ENCODE data around the gene CAMK1D.

Gene CAMK1D

DNA sequence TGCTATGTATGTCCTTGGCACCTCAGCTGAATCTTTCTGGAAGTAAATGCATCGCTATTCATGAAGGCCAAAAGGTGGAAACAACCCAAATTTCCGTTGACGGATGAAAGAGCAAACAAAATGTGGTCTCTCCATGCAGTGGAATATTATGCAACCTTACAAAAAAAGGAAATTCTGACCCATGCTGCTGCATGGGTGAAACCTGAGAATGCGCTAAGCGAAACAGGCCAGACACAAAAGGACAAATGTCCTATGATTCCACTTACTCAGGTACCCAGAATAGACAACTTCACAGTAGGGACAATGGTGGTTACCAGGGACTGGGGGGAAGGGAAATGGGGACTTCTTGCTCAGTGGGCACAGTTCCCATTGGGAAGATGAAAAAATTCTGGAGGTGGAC, 158.8 kb downstream of the CAMK1D start:
- TF ChIP-seq, protein P1, sequence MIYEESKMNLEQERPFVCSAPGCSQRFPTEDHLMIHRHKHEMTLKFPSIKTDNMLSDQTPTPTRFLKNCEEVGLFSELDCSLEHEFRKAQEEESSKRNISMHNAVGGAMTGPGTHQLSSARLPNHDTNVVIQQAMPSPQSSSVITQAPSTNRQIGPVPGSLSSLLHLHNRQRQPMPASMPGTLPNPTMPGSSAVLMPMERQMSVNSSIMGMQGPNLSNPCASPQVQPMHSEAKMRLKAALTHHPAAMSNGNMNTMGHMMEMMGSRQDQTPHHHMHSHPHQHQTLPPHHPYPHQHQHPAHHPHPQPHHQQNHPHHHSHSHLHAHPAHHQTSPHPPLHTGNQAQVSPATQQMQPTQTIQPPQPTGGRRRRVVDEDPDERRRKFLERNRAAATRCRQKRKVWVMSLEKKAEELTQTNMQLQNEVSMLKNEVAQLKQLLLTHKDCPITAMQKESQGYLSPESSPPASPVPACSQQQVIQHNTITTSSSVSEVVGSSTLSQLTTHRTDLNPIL (CRISPR knock-in tag; IDR thresholded peaks at IDR 0.05; ENCODE audit: low read depth) = no peak
- TF ChIP-seq, protein P2, sequence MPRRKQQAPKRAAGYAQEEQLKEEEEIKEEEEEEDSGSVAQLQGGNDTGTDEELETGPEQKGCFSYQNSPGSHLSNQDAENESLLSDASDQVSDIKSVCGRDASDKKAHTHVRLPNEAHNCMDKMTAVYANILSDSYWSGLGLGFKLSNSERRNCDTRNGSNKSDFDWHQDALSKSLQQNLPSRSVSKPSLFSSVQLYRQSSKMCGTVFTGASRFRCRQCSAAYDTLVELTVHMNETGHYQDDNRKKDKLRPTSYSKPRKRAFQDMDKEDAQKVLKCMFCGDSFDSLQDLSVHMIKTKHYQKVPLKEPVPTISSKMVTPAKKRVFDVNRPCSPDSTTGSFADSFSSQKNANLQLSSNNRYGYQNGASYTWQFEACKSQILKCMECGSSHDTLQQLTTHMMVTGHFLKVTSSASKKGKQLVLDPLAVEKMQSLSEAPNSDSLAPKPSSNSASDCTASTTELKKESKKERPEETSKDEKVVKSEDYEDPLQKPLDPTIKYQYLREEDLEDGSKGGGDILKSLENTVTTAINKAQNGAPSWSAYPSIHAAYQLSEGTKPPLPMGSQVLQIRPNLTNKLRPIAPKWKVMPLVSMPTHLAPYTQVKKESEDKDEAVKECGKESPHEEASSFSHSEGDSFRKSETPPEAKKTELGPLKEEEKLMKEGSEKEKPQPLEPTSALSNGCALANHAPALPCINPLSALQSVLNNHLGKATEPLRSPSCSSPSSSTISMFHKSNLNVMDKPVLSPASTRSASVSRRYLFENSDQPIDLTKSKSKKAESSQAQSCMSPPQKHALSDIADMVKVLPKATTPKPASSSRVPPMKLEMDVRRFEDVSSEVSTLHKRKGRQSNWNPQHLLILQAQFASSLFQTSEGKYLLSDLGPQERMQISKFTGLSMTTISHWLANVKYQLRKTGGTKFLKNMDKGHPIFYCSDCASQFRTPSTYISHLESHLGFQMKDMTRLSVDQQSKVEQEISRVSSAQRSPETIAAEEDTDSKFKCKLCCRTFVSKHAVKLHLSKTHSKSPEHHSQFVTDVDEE (CRISPR knock-in tag; IDR thresholded peaks at IDR 0.05) = no peak
- TF ChIP-seq GLIS3 (CRISPR knock-in tag; IDR thresholded peaks at IDR 0.05) = no peak
- TF ChIP-seq ESRRG (CRISPR knock-in tag; IDR thresholded peaks at IDR 0.05) = no peak
- no peak for TF ChIP-seq OSR1 (CRISPR knock-in tag; IDR thresholded peaks at IDR 0.05)
- no peak for TF ChIP-seq TOX (CRISPR knock-in tag; IDR thresholded peaks at IDR 0.05; ENCODE audit: borderline replicate concordance)
- TF ChIP-seq ZFP30 (CRISPR knock-in tag; IDR thresholded peaks at IDR 0.05) = no peak
- no peak for ATAC-seq

DNA sequence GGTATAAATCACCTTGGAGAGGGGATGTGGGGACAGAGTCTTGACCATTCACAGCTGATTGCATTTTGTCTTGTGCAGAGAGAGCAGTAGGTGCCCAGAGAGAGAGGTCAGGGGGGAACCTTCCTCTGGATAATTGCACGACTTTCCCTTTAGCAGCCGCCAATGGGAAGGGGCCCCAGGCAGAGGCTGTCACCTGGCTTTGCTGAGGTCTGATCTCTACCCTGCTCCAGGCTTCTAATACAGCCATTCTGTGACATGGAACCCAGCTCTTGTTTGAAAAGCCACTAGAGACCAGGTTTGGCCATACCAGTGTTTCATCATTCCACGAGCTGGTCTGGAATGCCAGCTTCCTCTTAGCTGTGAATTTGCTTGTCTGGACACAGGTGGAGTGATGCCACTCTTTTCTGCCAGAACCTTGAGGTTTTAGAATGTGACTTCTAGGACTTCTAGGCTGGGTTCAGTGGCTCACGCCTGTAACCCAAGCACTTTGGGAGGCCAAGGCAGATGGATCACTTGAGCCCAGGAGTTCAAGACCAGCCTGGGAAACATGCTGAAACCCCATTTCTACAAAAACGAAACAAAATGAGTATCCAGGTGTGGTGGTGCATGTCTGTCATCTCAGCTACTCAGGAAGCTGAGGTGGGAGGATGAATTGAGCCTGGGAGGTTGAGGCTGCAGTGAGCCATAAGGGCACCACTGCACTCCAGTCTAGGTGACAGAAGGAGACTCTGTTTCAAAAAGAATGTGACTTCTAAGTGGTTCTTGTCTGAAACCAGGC, 159.9 kb downstream of the CAMK1D start:
- ATAC-seq = no peak
- no peak for TF ChIP-seq ZC3H10 (CRISPR knock-in tag; IDR thresholded peaks at IDR 0.05)
- no peak for TF ChIP-seq ZNF70 (CRISPR knock-in tag; IDR thresholded peaks at IDR 0.05)
- TF ChIP-seq, protein P3, sequence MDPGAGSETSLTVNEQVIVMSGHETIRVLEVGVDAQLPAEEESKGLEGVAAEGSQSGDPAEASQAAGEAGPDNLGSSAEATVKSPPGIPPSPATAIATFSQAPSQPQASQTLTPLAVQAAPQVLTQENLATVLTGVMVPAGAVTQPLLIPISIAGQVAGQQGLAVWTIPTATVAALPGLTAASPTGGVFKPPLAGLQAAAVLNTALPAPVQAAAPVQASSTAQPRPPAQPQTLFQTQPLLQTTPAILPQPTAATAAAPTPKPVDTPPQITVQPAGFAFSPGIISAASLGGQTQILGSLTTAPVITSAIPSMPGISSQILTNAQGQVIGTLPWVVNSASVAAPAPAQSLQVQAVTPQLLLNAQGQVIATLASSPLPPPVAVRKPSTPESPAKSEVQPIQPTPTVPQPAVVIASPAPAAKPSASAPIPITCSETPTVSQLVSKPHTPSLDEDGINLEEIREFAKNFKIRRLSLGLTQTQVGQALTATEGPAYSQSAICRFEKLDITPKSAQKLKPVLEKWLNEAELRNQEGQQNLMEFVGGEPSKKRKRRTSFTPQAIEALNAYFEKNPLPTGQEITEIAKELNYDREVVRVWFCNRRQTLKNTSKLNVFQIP (CRISPR knock-in tag; IDR thresholded peaks at IDR 0.05; ENCODE audit: borderline replicate concordance, low read depth) = no peak
- no peak for TF ChIP-seq TOX (CRISPR knock-in tag; IDR thresholded peaks at IDR 0.05; ENCODE audit: borderline replicate concordance)
- TF ChIP-seq ZFP3 (CRISPR knock-in tag; IDR thresholded peaks at IDR 0.05) = no peak
- TF ChIP-seq SNAI2 (CRISPR knock-in tag; IDR thresholded peaks at IDR 0.05) = no peak
- TF ChIP-seq, protein P1 (CRISPR knock-in tag; IDR thresholded peaks at IDR 0.05; ENCODE audit: low read depth) = no peak
- no peak for TF ChIP-seq BACH2 (CRISPR knock-in tag; IDR thresholded peaks at IDR 0.05; ENCODE audit: borderline replicate concordance)
- no peak for TF ChIP-seq ZNF8 (CRISPR knock-in tag; IDR thresholded peaks at IDR 0.05)
- TF ChIP-seq TCF4 (CRISPR knock-in tag; IDR thresholded peaks at IDR 0.05; ENCODE audit: borderline replicate concordance) = no peak
- no peak for TF ChIP-seq PPARA (CRISPR knock-in tag; IDR thresholded peaks at IDR 0.05; ENCODE audit: borderline replicate concordance)
- TF ChIP-seq, protein P4, sequence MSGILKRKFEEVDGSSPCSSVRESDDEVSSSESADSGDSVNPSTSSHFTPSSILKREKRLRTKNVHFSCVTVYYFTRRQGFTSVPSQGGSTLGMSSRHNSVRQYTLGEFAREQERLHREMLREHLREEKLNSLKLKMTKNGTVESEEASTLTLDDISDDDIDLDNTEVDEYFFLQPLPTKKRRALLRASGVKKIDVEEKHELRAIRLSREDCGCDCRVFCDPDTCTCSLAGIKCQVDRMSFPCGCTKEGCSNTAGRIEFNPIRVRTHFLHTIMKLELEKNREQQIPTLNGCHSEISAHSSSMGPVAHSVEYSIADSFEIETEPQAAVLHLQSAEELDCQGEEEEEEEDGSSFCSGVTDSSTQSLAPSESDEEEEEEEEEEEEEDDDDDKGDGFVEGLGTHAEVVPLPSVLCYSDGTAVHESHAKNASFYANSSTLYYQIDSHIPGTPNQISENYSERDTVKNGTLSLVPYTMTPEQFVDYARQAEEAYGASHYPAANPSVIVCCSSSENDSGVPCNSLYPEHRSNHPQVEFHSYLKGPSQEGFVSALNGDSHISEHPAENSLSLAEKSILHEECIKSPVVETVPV (CRISPR knock-in tag; IDR thresholded peaks at IDR 0.05) = no peak

DNA sequence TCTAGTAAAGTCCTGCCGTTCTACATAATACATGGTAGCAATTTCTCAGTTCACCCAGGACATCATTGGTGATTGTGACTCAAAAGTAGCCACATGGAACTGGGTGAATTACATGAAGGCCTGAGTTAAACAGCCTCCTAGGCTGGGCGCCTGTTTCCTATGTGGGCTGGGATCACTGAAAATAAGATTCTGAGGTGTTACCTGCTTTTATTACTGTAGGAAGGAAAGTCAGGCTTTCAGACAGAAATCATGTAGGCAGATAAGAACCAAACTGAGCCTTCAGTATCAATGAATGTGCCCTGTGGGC, 160.4 kb downstream of the CAMK1D start:
- ATAC-seq = no peak

More for the DNA sequence above, 160.4 kb downstream of the CAMK1D start:
- TF ChIP-seq, protein P2 (CRISPR knock-in tag; IDR thresholded peaks at IDR 0.05) = no peak

Measured in SK-N-SH treated with all-trans-retinoic acid at 6 μM for 48 hours (cell line).